Spleen (tissue), 11 donors: ENCODE results near the gene GFM1. TPM values are rescaled to one million over a fixed set of nuclear protein-coding genes. Genes with fewer than 3 reads are reported as not detected.

ENCODE experiments used
- DNase-seq: peaks from one replicate; pipeline ENCODE4 v3.0.0-alpha.2; 2020
- H3K27ac ChIP-seq, 8 donors: fragments of 200-600 bp; sonication (generic) in 7 of 8; 1 replicate in 4 of 8; 2 replicates in 4 of 8; pipeline versions ENCODE4 v1.5.0 to v1.8.0; 2016 to 2021; ENCODE audit warnings: inconsistent platforms in 4 of 8, mild to moderate bottlenecking in 4 of 8, moderate library complexity in 1 of 8
- H3K27me3 ChIP-seq, 7 donors: fragments of 200-600 bp; sonication (generic) in 6 of 7; replicated peaks in 1 of 7; 1 replicate in 4 of 7; 2 replicates in 3 of 7; pipeline versions ENCODE4 v1.5.0 to v1.8.0; 2016 to 2021; ENCODE audit warnings: inconsistent platforms in 3 of 7, mild to moderate bottlenecking in 1 of 7
- H3K36me3 ChIP-seq, 6 donors: fragments of 200-600 bp; sonication (generic) in 5 of 6; 1 replicate in 4 of 6; 2 replicates in 2 of 6; pipeline versions ENCODE4 v1.5.0 to v1.8.0; 2016 to 2021; ENCODE audit warnings: inconsistent platforms in 2 of 6
- H3K4me1 ChIP-seq, 6 donors: fragments of 200-600 bp; sonication (generic) in 5 of 6; 1 replicate in 3 of 6; 2 replicates in 3 of 6; pipeline versions ENCODE4 v1.5.0 to v1.8.0; 2016 to 2021; ENCODE audit warnings: inconsistent platforms in 3 of 6
- H3K4me3 ChIP-seq, 8 donors: fragments of 200-600 bp; sonication (generic) in 7 of 8; 1 replicate in 4 of 8; 2 replicates in 4 of 8; pipeline versions ENCODE4 v1.5.0 to v1.8.0; 2016 to 2021; ENCODE audit warnings: inconsistent platforms in 4 of 8, mild to moderate bottlenecking in 4 of 8, moderate library complexity in 2 of 8
- H3K9me3 ChIP-seq, 8 donors: fragments of 200-600 bp; sonication (generic) in 7 of 8; 1 replicate in 4 of 8; 2 replicates in 4 of 8; pipeline versions ENCODE4 v1.5.0 to v1.8.0; 2016 to 2021; ENCODE audit warnings: inconsistent platforms in 4 of 8
- POLR2A ChIP-seq, 3 donors: fragments of 450-650 bp; IDR thresholded peaks; one replicate each; pipeline ENCODE4 v1.5.1; 2017; ENCODE audit warnings: antibody characterized with exemption in 3 of 3, mild to moderate bottlenecking in 1 of 3
- POLR2AphosphoS5 ChIP-seq, 3 donors: sonication (generic); formaldehyde crosslinking; IDR thresholded peaks; one replicate each; pipeline ENCODE4 v1.5.1; 2017; ENCODE audit warnings: antibody characterized with exemption in 3 of 3
- WGBS, 5 donors: extraction: QIAGEN DNeasy Blood & Tissue Kit in 3 of 5; methylation state at CpG; one replicate each; pipeline versions ENCODE4 v1.1.5 to v1.1.7; 2013 to 2018; 5-methylcytosine and 5-hydroxymethylcytosine counted together
- intact Hi-C: fragments of 100-400 bp; cut with DNase I; formaldehyde crosslinking; loops from one replicate; pipeline ENCODE4 v1.15.0; 2023; ENCODE audit warnings: low total_unique reads
- polyA plus RNA-seq, 3 donors: library from polyadenylated mRNA; stranded (reverse); fragments of 200-250 nt; gene quantifications; one replicate each; pipeline ENCODE4 v1.2.1, GENCODE V29; 2013
- total RNA-seq, 7 donors: library from RNA; depleted of rRNA in 3 of 7; stranded (reverse); fragments of >200 nt in 3 of 7; fragmentation: NEBNext Ultra II Directional in 4 of 7; extraction: Animal tissue kit (Norgen Biotek cat#: 25700) in 4 of 7; gene quantifications; one replicate each; pipeline versions ENCODE4 v1.1.0 to v1.2.1, GENCODE V29; 2016 to 2021
- TF ChIP-seq, protein P1 (sequence below), 11 experiments: fragments of 200-600 bp in 7 of 11; fragments of 450-650 bp in 4 of 11; sonication (generic) in 4 of 11; IDR thresholded peaks in 8 of 11; conservative IDR thresholded peaks in 3 of 11; 1 replicate in 7 of 11; 2 replicates in 4 of 11; pipeline versions ENCODE4 v1.4.0 to v1.8.0; 2016 to 2021; ENCODE audit warnings: antibody characterized with exemption in 11 of 11, inconsistent platforms in 4 of 11, mild to moderate bottlenecking in 1 of 11
- donor health status: healthy with polysubstance abuse.
- donor health status: DM: no; HTN: no; CAD: no; lungs with moderate emphysema.
- donor health status: DM: no; HTN: no; CAD: no.
- donor health status: Bipolar disorder and iron deficiency.
- donor health status: healthy.
- donor health status: DM: no; HTN: no; CAD: no.
- donor health status: DM: yes; HTN: yes; CAD: no.

GFM1 gene
- total and polyA plus RNA-seq, 10 donors = 11.8 to 56.5 (median 43.9) TPM

DNA sequence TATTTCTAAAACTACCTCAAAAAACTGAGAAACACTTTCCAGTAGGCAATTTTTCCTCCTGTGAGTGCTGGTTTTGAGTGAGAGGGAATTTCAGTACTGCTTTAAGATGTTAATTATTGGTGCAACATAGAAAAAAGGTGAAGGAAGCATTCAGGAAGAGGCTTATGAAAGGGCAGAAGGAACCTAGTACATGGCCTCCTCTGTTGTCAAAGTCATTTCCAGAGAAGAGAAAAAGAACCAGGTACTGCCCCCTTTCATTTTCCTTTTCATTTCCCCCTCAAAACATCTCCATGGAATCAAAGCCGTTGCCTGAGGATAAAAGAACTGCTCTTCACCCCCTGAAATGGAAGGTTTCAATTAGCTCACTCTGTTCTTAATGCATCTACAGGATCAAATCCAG is 68.1 kb downstream of the GFM1 start:
- H3K27me3 ChIP-seq = no peaks in the 10 kb centered on the region
- WGBS, 5 donors = 54 to 88% (median 67%) methylated on average over 1 of the region's 1 CpG
- H3K9me3 ChIP-seq = no peaks in the 10 kb centered on the region
- H3K27ac ChIP-seq = peak overlapping the region in 6 of 8 donors; percentile 1 to 41 (median 24)
- peaks cover 0 to 22% (median 2%) of the 10 kb centered on the region in 6 donors for H3K4me1 ChIP-seq
- no peak for DNase-seq
- intact Hi-C loops = no loop called here
- H3K4me3 ChIP-seq = no peak overlapping the region
- H3K36me3 ChIP-seq = peaks cover 0 to 56% (median 26%) of the 10 kb centered on the region in 6 donors
- no peak for TF ChIP-seq POLR2AphosphoS5 (IDR thresholded peaks at IDR 0.05)
- TF ChIP-seq, protein P1, sequence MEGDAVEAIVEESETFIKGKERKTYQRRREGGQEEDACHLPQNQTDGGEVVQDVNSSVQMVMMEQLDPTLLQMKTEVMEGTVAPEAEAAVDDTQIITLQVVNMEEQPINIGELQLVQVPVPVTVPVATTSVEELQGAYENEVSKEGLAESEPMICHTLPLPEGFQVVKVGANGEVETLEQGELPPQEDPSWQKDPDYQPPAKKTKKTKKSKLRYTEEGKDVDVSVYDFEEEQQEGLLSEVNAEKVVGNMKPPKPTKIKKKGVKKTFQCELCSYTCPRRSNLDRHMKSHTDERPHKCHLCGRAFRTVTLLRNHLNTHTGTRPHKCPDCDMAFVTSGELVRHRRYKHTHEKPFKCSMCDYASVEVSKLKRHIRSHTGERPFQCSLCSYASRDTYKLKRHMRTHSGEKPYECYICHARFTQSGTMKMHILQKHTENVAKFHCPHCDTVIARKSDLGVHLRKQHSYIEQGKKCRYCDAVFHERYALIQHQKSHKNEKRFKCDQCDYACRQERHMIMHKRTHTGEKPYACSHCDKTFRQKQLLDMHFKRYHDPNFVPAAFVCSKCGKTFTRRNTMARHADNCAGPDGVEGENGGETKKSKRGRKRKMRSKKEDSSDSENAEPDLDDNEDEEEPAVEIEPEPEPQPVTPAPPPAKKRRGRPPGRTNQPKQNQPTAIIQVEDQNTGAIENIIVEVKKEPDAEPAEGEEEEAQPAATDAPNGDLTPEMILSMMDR (IDR thresholded peaks at IDR 0.05 in 8 of 11, conservative IDR thresholded peaks at IDR 0.05 in 3 of 11) = no peak
- TF ChIP-seq POLR2A (IDR thresholded peaks at IDR 0.05) = no peak

DNA sequence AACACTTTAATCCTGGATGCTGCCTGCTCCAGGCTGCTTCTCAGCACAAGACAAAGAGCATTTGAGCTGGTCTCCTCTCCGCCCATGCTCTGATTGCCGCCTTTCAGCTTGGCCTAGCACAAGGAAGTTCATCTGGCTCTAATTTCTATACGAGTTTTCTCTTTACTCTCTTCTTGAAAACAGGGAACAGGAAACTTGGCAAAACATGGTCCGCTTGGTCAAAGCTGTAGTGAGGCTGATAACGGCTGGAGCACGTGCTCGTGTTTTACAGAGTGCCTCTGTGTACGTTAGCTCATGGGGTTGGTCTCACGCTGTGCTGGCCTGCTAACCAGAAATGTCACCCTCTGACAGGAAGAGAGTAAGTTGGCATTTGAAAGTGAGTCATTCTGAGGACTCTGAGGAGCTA is 68.8 kb downstream of the GFM1 start:
- H3K9me3 ChIP-seq = no peaks in the 10 kb centered on the region
- H3K27ac ChIP-seq = peak overlapping the region in 3 of 8 donors; percentile 1 to 41 (median 1)
- intact Hi-C loops = no loop called here
- peaks cover 0 to 22% (median 2%) of the 10 kb centered on the region in 6 donors for H3K4me1 ChIP-seq
- WGBS, 5 donors = 51 to 79% (median 66%) methylated on average over 9 of the region's 9 CpGs
- H3K27me3 ChIP-seq = no peaks in the 10 kb centered on the region
- TF ChIP-seq POLR2AphosphoS5 (IDR thresholded peaks at IDR 0.05) = peak in 1 of 3 donors; percentile 12
- no peak for TF ChIP-seq POLR2A (IDR thresholded peaks at IDR 0.05)
- no peak for DNase-seq
- H3K4me3 ChIP-seq = no peak overlapping the region
- H3K36me3 ChIP-seq = peaks cover 0 to 49% (median 23%) of the 10 kb centered on the region in 6 donors

DNA sequence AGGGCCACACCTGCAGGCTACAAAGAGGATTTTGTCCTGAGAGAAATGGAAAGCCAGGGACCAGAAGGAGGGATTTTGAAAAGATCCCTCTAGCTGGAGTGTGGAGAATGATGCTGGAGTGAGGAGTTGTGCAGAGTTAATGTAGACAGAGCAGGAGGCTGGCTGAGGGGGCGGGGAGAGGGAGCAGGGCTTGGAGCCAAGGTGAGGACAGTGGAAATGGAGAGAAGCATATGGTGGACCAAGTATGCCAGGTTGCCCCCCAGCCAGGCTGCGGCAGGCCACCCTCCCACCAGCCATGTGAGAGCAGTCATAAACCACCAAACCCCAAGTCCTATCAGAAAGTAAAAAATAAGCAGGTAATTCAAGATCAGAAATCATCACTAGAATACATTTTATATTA is 73.2 kb downstream of the GFM1 start:
- DNase-seq = no peak
- 96 to 100% (median 96%) methylated on average over 2 of the region's 2 CpGs for WGBS, 5 donors
- Histone ChIP-seq H3K4me3 (no peak overlapping the region), H3K36me3 (peaks cover 0 to 12% (median 0%) of the 10 kb centered on the region in 6 donors), H3K9me3 (no peaks in the 10 kb centered on the region), H3K4me1 (peaks cover 0 to 18% (median 6%) of the 10 kb centered on the region in 6 donors), H3K27ac (no peak overlapping the region), H3K27me3 (no peaks in the 10 kb centered on the region)
- TF ChIP-seq POLR2AphosphoS5 (IDR thresholded peaks at IDR 0.05) (no peak), POLR2A (IDR thresholded peaks at IDR 0.05) (no peak)
- TF ChIP-seq, protein P1 (IDR thresholded peaks at IDR 0.05 in 8 of 11, conservative IDR thresholded peaks at IDR 0.05 in 3 of 11) = no peak
- intact Hi-C loops = no loop called here

DNA sequence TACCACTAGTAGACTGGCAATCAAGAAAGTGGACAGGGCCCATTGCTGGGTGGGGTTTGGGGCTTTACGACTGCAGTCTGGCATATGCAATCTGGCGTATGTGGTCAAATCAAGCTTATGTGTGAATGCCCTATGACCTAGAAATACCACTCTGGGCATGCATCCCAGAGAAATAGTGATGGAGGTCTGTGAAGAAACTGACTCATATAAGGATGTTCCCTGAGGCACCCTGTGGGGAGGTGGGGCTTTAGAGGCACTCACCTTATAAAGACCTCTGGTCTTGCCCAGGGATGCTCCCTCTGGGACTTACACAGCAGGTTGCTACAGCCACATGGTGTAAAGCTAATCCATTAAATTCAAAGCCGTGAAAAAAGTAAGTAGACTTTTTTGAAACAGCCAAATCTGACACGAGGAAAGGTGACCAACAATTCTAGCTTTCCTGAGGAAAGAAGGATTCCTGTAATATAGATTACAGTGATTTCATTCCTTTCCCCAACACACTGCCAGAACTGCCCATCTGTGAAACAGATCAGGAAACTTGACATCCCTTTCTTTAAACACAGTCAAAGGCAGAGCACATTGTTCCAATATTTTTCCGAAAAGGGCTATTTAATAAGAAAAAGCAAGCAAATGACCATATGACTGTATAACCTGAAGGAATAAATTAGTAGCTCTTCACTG is 74.3 kb downstream of the GFM1 start:
- no peaks in the 10 kb centered on the region for H3K27me3 ChIP-seq
- H3K36me3 ChIP-seq = peaks cover 0 to 4% (median 0%) of the 10 kb centered on the region in 6 donors
- H3K27ac ChIP-seq = no peak overlapping the region
- DNase-seq = no peak
- TF ChIP-seq, protein P1 (IDR thresholded peaks at IDR 0.05 in 8 of 11, conservative IDR thresholded peaks at IDR 0.05 in 3 of 11) = no peak
- TF ChIP-seq POLR2A (IDR thresholded peaks at IDR 0.05) (no peak), POLR2AphosphoS5 (IDR thresholded peaks at IDR 0.05) (no peak)
- H3K4me1 ChIP-seq = peaks cover 3 to 20% (median 13%) of the 10 kb centered on the region in 6 donors
- no peak overlapping the region for H3K4me3 ChIP-seq
- no peaks in the 10 kb centered on the region for H3K9me3 ChIP-seq
- WGBS, 5 donors = 87 to 96% (median 93%) methylated on average over 5 of the region's 5 CpGs
- intact Hi-C loops = no loop called here
